Measurements from ENCODE around the gene GJC2.

GRCh38 chr1:228148196-228148861 lies 1.4 kb upstream of the GJC2 start:
- no peak for TF ChIP-seq POLR2A (IDR thresholded peaks at IDR 0.05)
- TF ChIP-seq, protein P1, sequence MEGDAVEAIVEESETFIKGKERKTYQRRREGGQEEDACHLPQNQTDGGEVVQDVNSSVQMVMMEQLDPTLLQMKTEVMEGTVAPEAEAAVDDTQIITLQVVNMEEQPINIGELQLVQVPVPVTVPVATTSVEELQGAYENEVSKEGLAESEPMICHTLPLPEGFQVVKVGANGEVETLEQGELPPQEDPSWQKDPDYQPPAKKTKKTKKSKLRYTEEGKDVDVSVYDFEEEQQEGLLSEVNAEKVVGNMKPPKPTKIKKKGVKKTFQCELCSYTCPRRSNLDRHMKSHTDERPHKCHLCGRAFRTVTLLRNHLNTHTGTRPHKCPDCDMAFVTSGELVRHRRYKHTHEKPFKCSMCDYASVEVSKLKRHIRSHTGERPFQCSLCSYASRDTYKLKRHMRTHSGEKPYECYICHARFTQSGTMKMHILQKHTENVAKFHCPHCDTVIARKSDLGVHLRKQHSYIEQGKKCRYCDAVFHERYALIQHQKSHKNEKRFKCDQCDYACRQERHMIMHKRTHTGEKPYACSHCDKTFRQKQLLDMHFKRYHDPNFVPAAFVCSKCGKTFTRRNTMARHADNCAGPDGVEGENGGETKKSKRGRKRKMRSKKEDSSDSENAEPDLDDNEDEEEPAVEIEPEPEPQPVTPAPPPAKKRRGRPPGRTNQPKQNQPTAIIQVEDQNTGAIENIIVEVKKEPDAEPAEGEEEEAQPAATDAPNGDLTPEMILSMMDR (IDR thresholded peaks at IDR 0.05): no peak
